ENCODE results near the gene RARRES2. TPM values are rescaled to one million over a fixed set of nuclear protein-coding genes. Genes with fewer than 3 reads are reported as not detected.

The RARRES2 gene
- total RNA-seq, 1 experiment from 2014 or later = 2.1 TPM

DNA sequence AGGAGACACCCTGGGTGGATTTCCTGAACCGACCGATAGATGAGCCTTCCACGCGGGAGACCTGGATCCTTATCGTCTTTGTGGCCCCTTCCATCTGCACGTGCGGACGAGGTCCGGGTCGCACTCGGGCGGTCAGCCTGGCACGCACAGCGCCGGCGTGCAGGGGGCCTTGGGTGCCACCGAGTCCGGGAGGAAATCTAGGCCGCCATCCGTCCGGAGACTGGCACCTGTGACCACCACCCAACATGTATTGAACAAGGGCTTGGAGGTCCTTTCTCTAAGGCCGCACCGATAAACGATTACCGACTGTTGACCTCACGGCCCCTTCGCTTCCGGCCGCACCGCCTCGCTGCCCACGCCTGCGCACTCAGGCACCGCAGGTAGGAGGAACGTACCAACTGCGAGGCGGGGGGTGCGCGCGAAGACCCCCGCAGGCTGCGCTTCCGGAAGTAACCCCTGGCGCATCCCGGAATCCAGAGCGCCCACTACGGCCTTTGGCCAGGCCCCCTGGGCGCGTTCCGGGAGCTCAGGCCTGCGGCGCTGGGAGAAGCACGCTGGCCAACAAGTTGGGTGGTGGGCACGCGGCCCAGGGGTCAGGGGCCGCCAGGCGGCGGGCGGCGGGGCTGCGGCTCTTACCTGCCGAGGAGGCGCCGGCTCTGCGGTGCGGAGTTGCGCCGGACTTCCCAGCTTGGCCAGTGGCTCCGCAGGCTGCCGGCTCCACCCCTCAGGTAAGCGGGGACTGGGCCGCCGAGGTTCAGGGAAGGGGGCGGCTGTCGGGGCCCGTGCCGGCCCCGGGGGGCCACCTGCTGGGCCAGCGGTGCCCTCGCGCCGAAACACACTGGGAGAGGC lies 18.4 kb downstream of the RARRES2 start, which contains the start of the genes ACTR3C and LRRC61:
ACTR3C (minus strand) TSS at position 713 of the 849 bp plus-strand sequence. CDS start 28,249 bp downstream, outside the sequence.
LRRC61 (plus strand) TSS at position 523 of the 849 bp plus-strand sequence. CDS start 13,507 bp downstream, outside the sequence.
- Histone ChIP-seq H3K9me3 (ENCODE audit: control insufficient read depth in 1 of 2, insufficient read depth in 1 of 2, low read depth in 1 of 2, low read length in 2 of 2) (no peaks in the 10 kb centered on the region), H4K20me1 (ENCODE audit: insufficient read depth) (no peaks in the 10 kb centered on the region), H3K4me3 (replicated peaks in 1 of 2; ENCODE audit: low read depth in 1 of 2, low read length in 2 of 2) (peak within 1 kb of the TSS; percentile 59 to 69), H3K27ac (ENCODE audit: low read depth, low read length) (peak within 1 kb of the TSS; percentile 90), H3K79me2 (ENCODE audit: insufficient read depth, low read length) (peaks cover 14% of the 10 kb centered on the region), H3K9ac (ENCODE audit: low read length) (peak within 1 kb of the TSS; percentile 79), H3K9me2 (ENCODE audit: insufficient read depth) (no peaks in the 10 kb centered on the region), H3K4me2 (ENCODE audit: low read length) (peak within 1 kb of the TSS; percentile 76), H3K4me1 (ENCODE audit: control insufficient read depth in 1 of 2, insufficient read depth in 2 of 2, low read length in 2 of 2) (peaks cover 8 to 36% of the 10 kb centered on the region in 2 experiments; a peak in 3 of 4 replicates), H2AFZ (ENCODE audit: low read depth, low read length, poor library complexity, severe bottlenecking) (no peak within 1 kb of the TSS), H3K27me3 (ENCODE audit: insufficient read depth, low read length) (no peaks in the 10 kb centered on the region), H3K36me3 (ENCODE audit: control insufficient read depth in 1 of 2, insufficient read depth in 2 of 2, low read length in 2 of 2) (peaks cover 0 to 3% of the 10 kb centered on the region in 2 experiments; a peak in 1 of 4 replicates)
- ChIA-PET POLR2A (no interaction called here), CTCF (no interaction called here), RAD21 (ENCODE audit: low non-redundant PET in 1 of 2, low total read pairs in 2 of 2, uncharacterized antibody in 2 of 2, unreplicated experiment in 2 of 2) (no interaction called here)
- ATAC-seq (peak; percentile 71), DNase-seq (ENCODE audit: low read depth, low spot score) (no peak)
- intact Hi-C loops (cut with micrococcal nuclease) = no loop called here
- BruUV-seq (replicated peaks) = TSS peak; percentile 85
- TF ChIP-seq, protein P1, sequence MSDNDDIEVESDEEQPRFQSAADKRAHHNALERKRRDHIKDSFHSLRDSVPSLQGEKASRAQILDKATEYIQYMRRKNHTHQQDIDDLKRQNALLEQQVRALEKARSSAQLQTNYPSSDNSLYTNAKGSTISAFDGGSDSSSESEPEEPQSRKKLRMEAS (IDR thresholded peaks at IDR 0.05) = peak; percentile 79
- TF ChIP-seq JUND (IDR thresholded peaks at IDR 0.05) (no peak), SRF (IDR thresholded peaks at IDR 0.05; ENCODE audit: low read depth) (no peak), RAD21 (IDR thresholded peaks at IDR 0.05; ENCODE audit: low read depth) (peak; percentile 29; the same call in 1 of the 2 replicates), ZFX (IDR thresholded peaks at IDR 0.05) (peak; percentile 71), POLR2AphosphoS5 (IDR thresholded peaks at IDR 0.05; ENCODE audit: low read depth, low read length) (peak; percentile 49; the same call in 1 of the 2 replicates), SIN3A (IDR thresholded peaks at IDR 0.05; ENCODE audit: low read depth) (peak; percentile 46), POLR2A (IDR thresholded peaks at IDR 0.05; ENCODE audit: borderline replicate concordance, extremely low read depth, insufficient read depth, insufficient read length) (peak; percentile 70), YY1 (IDR thresholded peaks at IDR 0.05; ENCODE audit: extremely low read depth, insufficient replicate concordance, low read depth, low read length) (no peak), ELF1 (IDR thresholded peaks at IDR 0.05; ENCODE audit: borderline replicate concordance, low read depth) (no peak; the same call in 1 of the 2 replicates), CBX3 (IDR thresholded peaks at IDR 0.05; ENCODE audit: low read depth) (no peak), SP1 (IDR thresholded peaks at IDR 0.05; ENCODE audit: low read depth) (no peak; the same call in 1 of the 2 replicates), EGR1 (IDR thresholded peaks at IDR 0.05; ENCODE audit: low read depth) (peak; percentile 48; the same call in 1 of the 2 replicates), ZNF274 (IDR thresholded peaks at IDR 0.05; ENCODE audit: low read depth, low read length) (no peak), CEBPB (IDR thresholded peaks at IDR 0.05; ENCODE audit: low read depth) (no peak), FOSL1 (IDR thresholded peaks at IDR 0.05; ENCODE audit: low read depth) (no peak)
- TF ChIP-seq, protein P2, sequence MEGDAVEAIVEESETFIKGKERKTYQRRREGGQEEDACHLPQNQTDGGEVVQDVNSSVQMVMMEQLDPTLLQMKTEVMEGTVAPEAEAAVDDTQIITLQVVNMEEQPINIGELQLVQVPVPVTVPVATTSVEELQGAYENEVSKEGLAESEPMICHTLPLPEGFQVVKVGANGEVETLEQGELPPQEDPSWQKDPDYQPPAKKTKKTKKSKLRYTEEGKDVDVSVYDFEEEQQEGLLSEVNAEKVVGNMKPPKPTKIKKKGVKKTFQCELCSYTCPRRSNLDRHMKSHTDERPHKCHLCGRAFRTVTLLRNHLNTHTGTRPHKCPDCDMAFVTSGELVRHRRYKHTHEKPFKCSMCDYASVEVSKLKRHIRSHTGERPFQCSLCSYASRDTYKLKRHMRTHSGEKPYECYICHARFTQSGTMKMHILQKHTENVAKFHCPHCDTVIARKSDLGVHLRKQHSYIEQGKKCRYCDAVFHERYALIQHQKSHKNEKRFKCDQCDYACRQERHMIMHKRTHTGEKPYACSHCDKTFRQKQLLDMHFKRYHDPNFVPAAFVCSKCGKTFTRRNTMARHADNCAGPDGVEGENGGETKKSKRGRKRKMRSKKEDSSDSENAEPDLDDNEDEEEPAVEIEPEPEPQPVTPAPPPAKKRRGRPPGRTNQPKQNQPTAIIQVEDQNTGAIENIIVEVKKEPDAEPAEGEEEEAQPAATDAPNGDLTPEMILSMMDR (IDR thresholded peaks at IDR 0.05 in 2 of 3, conservative IDR thresholded peaks at IDR 0.05 in 1 of 3; ENCODE audit: borderline replicate concordance in 1 of 3, insufficient read depth in 1 of 3, low read depth in 2 of 3, low read length in 2 of 3) = no peak
- TF ChIP-seq, protein P3, sequence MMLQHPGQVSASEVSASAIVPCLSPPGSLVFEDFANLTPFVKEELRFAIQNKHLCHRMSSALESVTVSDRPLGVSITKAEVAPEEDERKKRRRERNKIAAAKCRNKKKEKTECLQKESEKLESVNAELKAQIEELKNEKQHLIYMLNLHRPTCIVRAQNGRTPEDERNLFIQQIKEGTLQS (IDR thresholded peaks at IDR 0.05) = no peak
- TF ChIP-seq, protein P4, sequence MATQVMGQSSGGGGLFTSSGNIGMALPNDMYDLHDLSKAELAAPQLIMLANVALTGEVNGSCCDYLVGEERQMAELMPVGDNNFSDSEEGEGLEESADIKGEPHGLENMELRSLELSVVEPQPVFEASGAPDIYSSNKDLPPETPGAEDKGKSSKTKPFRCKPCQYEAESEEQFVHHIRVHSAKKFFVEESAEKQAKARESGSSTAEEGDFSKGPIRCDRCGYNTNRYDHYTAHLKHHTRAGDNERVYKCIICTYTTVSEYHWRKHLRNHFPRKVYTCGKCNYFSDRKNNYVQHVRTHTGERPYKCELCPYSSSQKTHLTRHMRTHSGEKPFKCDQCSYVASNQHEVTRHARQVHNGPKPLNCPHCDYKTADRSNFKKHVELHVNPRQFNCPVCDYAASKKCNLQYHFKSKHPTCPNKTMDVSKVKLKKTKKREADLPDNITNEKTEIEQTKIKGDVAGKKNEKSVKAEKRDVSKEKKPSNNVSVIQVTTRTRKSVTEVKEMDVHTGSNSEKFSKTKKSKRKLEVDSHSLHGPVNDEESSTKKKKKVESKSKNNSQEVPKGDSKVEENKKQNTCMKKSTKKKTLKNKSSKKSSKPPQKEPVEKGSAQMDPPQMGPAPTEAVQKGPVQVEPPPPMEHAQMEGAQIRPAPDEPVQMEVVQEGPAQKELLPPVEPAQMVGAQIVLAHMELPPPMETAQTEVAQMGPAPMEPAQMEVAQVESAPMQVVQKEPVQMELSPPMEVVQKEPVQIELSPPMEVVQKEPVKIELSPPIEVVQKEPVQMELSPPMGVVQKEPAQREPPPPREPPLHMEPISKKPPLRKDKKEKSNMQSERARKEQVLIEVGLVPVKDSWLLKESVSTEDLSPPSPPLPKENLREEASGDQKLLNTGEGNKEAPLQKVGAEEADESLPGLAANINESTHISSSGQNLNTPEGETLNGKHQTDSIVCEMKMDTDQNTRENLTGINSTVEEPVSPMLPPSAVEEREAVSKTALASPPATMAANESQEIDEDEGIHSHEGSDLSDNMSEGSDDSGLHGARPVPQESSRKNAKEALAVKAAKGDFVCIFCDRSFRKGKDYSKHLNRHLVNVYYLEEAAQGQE (IDR thresholded peaks at IDR 0.05; ENCODE audit: low read depth) = no peak
- TF ChIP-seq, protein P5, sequence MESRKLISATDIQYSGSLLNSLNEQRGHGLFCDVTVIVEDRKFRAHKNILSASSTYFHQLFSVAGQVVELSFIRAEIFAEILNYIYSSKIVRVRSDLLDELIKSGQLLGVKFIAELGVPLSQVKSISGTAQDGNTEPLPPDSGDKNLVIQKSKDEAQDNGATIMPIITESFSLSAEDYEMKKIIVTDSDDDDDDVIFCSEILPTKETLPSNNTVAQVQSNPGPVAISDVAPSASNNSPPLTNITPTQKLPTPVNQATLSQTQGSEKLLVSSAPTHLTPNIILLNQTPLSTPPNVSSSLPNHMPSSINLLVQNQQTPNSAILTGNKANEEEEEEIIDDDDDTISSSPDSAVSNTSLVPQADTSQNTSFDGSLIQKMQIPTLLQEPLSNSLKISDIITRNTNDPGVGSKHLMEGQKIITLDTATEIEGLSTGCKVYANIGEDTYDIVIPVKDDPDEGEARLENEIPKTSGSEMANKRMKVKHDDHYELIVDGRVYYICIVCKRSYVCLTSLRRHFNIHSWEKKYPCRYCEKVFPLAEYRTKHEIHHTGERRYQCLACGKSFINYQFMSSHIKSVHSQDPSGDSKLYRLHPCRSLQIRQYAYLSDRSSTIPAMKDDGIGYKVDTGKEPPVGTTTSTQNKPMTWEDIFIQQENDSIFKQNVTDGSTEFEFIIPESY (IDR thresholded peaks at IDR 0.05; ENCODE audit: extremely low read depth, insufficient replicate concordance, low read length) = no peak

All from HCT116 (cell line).